Choroid plexus epithelial cell (primary cell): ENCODE measurements around the gene ETS1.

ENCODE experiments used
- DNase-seq: peaks from one replicate; pipeline ENCODE4 v3.0.0-alpha.2; 2010; ENCODE audit warnings: low read depth
- H3K4me3 ChIP-seq: 2 replicates; pipeline ENCODE4 v1.5.1; 2011; ENCODE audit warnings: low read depth, mild to moderate bottlenecking, control low read depth, low read length, moderate library complexity
- TF ChIP-seq, protein P1 (sequence below): conservative IDR thresholded peaks from 2 replicates; pipeline ENCODE4 v1.5.1; 2011; ENCODE audit warnings: low read depth, mild to moderate bottlenecking, control low read depth, inconsistent platforms, low read length, moderate library complexity

ETS1 gene

DNA sequence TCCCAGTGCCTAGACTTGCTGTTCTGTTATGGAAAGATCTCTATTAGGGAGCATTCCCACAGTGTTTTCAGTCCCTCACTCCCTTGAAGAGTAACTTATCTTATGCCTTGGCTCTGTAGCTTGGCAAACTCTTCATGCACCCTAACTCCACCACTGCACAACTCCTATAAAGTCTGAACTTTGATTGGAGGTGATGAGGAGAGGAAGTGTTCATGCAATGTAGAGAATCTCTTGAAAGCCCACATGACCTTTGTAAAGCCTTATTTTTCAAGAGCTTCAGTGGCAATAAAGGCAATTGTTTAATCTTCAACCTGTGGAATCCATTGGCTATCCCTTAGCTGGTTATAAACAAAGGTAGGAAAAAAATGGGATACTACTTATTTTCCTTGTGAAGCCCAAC, 176.2 kb downstream of the ETS1 start:
- no peak for DNase-seq
- no peak overlapping the region for H3K4me3 ChIP-seq
- TF ChIP-seq, protein P1, sequence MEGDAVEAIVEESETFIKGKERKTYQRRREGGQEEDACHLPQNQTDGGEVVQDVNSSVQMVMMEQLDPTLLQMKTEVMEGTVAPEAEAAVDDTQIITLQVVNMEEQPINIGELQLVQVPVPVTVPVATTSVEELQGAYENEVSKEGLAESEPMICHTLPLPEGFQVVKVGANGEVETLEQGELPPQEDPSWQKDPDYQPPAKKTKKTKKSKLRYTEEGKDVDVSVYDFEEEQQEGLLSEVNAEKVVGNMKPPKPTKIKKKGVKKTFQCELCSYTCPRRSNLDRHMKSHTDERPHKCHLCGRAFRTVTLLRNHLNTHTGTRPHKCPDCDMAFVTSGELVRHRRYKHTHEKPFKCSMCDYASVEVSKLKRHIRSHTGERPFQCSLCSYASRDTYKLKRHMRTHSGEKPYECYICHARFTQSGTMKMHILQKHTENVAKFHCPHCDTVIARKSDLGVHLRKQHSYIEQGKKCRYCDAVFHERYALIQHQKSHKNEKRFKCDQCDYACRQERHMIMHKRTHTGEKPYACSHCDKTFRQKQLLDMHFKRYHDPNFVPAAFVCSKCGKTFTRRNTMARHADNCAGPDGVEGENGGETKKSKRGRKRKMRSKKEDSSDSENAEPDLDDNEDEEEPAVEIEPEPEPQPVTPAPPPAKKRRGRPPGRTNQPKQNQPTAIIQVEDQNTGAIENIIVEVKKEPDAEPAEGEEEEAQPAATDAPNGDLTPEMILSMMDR, result no peak

DNA sequence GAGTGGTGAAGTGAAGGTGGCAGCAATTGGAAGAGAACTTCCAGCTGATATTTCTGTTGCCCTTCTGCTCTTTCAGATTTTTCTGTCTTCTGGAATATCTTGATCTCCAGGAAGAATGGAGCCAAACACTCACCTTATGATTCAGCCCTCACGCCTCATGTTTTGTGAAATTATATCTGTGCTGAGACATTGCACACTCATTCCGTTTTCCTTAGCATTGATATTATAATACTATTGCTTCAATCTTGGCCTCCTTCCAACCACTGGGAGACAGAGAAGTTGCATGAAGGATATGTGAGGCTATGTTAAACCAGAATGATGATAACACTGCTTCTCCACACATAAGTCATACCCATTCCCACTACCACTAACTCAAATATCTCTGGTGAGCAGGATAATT, 177.9 kb downstream of the ETS1 start:
- peak; percentile 85 for DNase-seq
- TF ChIP-seq, protein P1, result no peak

More for the DNA sequence above, 177.9 kb downstream of the ETS1 start:
- H3K4me3 ChIP-seq, result no peak overlapping the region
